Central memory CD4-positive, alpha-beta T cell (primary cell): Measurements from ENCODE around the gene CAMK1.

Source experiments
- DNase-seq: peaks from one replicate; pipeline ENCODE4 v3.0.0; 2022

The CAMK1 gene

DNA sequence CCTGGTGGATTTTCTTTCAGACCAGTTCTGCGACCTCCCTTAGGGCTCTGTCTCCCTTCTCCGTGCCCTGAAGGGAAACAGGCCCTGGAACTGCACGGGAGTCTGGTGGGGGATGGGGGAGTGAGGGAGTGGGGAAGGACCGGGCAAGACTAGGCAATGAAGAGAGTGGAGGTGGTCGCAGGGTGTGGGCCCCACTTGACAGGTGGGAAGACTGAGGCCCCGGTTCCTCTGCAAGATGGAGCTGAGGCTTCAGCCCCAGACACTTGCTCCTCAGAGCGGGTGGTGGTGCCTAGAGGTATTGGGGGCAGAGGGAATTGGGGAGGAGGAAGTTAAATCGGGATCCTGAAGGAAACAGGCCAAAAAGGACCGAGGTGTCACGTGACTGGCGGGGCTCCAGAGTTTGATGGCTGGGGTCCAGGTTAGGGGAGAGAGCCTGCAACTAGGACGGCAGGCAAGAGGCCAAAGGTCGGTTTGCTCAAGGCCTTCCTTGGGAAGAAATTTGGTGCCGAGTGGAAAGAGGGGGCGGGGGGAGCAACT lies 597 bp upstream of the CAMK1 start:
- DNase-seq: no peak

DNA sequence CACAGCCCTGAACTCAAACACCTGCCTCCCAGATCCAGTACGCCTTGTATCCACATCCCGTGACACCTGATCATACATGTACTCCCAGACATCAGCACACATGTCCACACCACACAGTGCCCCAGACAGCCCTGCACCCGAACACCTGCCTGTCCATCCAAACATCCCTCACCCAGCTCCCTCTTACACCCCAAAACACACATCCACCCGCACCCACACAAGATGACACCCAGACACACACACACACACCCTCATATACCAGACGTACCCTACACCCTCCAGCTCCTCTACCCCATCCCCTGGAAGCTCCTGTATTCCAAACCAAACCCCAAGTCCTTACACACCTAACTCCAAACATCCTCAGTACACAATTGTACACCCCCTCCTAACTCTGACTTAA lies 735 bp downstream of the CAMK1 start:
- DNase-seq: no peak

DNA sequence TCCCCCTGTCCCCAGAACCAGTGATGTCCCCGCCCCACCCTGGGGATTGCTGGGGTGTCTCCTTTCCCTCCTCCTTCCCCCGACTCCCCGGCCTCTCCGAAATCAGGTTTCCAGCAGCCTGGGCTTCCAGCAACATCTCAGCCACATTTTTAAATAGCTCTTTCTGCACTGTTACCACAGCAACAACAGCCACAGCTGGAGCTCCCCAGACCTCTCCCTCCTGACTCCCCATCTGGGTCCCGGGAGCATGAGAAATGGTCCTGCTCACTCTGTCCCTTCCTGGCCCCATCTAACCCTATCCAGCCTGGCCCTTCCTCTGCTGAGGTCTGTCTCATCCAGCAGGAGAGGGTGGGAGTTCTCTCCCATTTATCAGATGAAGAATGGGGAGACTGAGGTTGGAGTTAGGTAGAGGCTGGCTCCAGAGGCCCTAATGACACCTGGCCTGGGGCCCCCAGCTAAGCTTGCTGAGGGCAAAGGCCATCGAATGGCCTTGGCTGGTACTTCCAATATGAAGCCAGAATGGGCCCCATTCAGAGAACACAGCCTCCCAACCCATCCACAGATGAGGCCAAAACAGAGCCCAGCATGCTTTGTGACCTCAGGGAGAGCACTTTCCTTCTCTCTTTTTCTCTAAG lies 1.5 kb downstream of the CAMK1 start:
- DNase-seq: no peak

DNA sequence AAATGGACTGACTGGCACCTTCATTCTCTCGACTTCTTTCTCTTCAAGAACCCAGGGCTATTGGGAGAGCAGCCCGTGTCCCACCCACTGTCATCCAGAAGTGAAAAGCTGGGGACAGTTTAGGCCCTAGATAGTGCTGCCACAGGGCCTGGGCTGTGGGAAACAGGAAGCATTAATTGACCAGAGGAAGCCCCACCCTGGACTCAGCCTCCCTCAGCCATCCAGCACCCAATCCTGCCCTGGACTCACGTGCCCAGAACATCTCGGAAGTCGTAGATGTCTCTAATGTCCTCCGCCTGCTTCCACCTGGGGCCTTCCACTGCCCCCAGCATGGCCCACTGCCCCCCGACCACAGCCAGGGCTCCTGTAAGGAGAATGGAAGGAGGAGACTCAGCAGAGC lies 2.3 kb downstream of the CAMK1 start:
- no peak for DNase-seq

DNA sequence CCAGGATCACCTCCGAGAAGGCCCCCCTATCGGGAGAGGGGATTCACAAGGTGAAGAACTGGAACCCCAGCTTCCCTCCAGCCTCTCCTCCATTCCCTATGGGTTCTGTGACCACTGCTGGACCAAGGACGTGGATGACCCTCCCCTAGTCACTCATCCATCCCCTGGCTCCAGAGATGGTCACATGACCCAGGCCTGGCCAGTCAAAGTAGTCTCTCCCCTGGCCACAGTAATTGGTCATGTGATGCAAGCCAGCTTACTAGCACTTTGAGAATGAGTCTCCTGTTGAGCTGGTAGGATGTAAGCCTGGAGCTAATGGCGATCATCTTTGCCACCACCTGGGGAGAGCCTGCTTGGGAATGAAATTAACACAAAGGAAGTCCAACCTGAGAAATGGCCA lies 3.9 kb downstream of the CAMK1 start:
- DNase-seq: no peak

DNA sequence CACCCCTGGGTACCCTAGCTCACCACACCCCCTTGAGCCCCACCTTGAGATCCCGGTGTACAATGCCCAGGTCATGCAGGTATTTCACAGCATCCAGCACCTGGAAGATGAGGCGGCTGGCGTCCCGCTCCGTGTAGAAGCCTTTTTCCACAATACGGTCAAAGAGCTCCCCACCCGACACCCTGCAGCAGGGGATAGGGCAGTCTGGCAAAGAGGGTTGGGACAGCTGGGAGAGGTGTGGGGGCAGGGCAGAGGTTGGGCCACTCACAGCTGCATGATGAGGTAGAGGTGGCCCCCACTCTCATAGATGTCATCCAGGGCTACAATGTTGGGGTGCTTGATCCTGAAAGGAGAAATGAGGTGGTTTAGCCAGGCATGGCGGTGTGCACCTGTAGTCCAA lies 6.9 kb downstream of the CAMK1 start:
- no peak for DNase-seq

DNA sequence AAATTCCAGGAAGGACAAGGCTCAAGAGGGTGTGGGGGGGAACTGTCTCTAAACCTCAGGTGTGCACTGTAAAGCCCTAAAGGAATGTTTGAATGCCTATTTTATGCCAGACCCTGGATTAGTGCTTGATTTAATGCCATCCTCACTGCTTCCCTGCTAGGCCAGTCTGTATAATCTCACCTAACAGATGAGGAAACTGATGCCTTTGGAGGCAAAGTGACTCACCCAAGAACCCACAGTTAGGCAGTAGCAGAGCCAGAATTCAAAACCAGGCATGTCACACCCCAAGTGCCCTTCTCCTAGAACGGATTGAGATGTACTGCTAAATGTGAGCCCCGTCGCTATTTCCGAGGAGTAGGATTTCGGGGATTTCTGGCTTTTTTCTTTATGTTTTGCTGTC lies 7.8 kb downstream of the CAMK1 start:
- no peak for DNase-seq

DNA sequence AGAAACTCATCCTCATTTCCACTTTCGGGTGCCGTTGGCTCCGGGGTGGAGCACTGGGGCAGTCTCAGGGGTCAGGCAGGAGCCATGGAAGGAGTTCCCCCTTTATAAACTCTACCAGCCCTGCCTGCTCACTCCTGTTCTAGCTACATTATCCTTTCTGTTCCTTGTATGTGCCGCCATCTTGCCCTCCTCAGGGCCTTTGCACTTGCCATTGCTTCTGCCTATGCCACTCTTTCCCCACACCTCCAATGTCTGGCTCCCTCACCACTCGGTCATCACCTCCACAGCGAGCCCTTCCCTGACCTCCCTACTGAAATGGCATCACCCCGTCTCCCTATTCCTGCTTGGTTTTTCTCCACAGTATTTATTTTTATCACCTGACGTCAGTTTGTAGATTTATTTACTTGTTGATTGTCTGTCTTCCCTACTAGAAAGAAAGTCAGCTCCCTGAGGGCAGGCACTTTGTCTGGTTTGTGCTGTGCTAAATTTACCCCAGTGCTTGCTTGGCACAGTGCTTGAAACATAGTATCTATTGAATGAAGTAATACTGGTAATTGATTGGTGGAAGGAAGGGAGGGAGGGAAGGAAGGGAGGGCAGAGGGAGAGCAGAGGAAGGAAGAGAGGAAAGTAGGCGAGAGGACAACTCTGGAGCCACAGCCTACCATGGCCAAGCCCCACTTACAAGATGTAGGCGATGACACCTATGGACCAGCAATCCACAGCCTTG lies 8.8 kb downstream of the CAMK1 start:
- no peak for DNase-seq

DNA sequence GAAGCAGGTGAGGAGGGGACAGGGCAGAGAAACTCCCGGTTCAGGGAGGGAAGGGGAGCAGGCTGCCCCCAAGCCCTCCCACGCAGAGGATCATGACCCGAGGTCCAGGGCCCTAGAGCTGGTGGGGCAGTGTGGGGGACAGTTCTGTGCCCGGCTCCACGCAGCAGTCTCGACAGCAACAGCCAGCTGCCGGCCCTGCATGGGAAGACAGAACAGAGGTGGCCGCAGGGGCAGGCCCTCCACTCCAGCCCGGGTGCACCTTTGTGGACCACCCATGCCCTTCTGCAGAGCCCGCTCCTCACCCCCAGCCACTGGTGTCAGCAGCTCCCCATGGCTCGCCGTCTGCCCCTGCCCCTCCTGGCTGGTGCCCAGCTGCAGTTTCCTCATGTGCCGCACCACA lies 12.3 kb downstream of the CAMK1 start:
- no peak for DNase-seq

DNA sequence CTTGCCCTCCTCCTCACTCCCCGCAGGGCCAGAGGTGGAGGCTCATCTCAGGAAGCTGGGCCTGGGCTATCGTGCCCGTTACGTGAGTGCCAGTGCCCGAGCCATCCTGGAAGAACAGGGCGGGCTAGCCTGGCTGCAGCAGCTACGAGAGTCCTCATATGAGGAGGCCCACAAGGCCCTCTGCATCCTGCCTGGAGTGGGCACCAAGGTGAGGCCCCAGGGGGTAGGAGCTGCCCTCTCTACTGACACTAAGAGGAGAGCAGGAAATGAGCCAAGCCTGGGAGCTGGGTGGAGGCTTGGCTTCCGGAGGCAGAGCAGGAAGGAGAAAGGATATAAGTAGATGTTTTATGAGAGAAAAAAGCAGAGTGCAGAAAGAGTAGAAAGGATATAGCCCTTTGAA lies 15.1 kb downstream of the CAMK1 start:
- no peak for DNase-seq

DNA sequence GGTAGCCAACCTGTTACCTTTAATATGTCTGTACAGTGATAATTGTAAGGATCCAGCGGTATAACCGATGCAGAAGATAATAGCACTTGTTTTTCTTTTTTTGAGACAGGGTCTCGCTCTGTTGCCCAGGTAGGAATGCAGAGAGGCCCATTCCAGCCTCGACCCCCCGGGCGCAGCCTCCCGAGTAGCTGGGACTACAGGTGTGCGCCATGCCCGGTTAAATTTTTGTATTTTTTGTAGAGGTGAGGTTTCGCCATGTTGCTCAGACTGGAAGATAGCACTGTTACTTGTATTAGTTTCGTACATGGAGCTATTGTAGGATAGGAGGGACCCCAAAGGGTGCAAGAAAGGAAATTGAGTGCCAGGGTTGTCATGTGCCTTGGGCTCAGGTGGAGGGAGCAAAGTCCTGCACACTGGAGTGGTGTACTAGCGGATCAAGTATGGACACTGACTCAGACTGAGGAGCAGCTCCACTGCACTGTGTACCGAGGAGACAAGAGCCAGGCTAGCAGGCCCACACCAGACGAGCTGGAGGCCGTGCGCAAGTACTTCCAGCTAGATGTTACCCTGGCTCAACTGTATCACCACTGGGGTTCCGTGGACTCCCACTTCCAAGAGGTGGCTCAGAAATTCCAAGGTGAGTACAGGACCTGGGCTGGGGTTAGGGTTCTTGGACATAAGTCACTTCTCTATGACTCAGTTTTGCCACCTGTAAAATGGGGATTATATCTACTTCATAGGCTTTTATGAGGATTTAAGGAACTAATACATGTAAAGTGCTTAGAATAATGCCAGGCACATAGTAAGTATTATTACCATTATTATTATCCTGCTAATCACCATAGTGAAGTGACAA lies 19.0 kb downstream of the CAMK1 start:
- no peak for DNase-seq

DNA sequence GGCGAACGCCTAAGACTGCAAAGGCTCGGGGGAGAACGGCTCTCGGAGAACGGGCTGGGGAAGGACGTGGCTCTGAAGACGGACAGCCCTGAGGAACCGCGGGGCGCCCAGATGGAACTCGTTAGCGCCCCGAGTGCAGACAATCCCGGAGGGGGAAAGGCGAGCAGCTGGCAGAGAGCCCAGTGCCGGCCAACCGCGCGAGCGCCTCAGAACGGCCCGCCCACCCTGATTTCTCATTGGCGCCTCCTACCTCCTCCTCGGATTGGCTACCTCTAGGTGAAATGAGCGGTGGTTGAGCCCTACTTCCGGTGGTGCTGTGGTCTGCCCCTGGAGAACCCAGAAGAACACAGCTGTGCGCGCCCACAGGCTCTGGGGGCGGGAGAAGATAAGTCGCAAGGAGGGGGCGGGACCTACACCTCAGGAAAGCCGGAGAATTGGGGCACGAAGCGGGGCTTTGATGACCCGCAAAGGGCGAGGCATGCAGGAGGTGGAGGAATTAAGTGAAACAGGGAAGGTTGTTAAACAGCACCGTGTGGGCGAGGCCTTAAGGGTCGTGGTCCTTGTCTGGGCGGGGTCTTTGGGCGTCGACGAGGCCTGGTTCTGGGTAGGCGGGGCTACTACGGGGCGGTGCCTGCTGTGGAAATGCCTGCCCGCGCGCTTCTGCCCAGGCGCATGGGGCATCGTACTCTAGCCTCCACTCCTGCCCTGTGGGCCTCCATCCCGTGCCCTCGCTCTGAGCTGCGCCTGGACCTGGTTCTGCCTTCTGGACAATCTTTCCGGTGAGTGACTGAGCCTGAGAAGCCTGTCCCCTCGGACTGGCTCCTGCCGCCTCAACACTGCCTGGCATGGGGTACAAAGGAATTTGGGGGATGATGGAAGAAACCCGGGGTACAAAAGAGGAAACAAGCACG lies 19.8 kb downstream of the CAMK1 start, which contains the start of gene OGG1:
TSS of gene OGG1 (plus strand) at position 308 of the 911 bp plus-strand sequence. CDS start at position 643, 335 bp downstream.
- DNase-seq: peak; percentile 96

DNA sequence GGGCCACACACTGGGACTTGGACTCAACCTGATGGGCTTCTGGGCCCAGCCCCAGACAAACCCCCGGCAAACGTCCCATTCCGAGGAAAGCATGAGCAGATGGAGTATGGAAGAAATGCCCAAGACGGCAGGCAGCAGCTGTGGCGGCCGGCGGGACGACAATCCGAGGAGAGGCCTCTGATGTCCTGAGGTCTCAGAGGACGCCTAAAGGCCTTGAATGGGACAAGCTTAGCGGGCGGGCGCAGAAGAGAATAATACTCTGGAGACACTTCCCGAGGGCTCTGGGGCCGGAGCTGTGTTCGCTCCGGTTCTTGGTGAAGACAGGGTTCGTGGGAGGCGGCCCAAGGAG lies 20.5 kb downstream of the CAMK1 start:
- DNase-seq: peak; percentile 10

DNA sequence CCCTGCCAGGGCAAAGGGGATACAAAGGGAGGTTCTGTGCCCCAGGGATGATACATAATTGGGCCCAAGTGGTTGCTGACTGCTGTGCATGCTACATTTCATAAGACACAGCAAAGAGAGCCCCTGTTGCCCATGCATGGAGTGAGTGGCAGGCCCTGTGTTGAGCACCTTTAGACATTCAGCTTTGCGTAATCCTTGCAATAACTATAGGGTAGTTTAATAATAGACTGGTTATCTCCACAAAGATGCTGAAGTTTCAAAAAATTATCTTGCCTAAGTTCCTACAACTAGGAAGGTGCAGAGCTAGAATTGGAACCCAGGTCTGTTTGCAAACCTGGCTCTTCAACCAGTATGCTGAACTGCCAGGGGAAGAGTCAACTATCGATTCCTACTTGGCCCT lies 21.7 kb downstream of the CAMK1 start:
- no peak for DNase-seq

DNA sequence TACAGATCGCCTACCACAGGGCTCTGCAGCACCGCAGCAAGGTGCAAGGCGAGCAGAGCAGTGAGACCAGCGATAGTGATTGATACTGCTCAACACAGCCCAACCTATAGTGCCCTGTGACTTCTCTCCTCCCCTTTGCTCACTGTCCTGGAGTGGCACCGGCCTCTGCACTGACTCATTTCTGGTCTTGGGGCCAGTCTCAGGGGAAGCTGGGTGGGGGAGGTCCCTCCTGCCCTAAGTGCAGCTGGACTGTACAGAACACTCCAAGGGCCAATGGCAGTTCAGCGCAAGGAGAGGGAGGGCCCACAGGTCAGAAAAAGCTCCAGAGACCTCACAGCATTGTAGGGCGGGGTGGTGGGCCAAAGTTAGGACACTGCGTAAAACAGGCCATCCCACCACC lies 22.5 kb downstream of the CAMK1 start:
- no peak for DNase-seq

DNA sequence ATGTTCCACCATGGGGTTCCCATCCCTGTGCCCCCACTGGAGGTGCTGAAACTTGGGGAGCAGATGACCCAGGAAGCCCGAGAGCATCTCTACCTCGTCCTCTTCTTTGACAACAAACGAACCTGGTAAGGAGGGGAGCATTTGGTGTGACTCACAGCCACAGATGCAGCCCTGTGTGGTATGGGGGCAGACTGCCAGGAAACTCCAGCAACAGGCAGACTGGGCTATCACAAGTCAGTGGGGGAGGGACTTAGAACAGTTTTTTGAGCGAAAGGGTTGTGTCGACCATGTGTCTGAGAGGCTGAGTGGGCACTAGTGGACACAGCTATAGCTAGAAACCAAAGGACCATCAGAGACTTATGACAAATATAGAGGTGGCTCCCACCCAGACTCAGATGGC lies 23.4 kb downstream of the CAMK1 start:
- DNase-seq: no peak

DNA sequence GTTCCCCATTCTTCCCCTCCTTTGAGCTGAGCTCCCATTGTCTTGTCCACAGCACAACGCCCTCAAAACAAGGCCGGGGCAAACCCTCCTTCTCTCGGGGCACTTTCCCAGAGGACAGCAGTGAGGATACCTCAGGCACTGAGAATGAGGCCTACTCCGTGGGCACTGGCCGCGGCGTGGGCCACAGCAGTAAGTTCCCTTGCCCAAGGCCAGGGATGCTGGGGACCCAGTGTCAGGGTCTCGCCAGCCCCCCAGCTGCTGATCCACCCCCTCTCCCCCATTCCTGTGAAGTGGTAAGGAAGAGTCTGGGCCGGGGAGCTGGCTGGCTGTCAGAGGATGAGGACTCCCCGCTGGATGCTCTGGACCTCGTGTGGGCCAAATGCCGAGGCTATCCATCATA lies 24.2 kb downstream of the CAMK1 start:
- DNase-seq: no peak

DNA sequence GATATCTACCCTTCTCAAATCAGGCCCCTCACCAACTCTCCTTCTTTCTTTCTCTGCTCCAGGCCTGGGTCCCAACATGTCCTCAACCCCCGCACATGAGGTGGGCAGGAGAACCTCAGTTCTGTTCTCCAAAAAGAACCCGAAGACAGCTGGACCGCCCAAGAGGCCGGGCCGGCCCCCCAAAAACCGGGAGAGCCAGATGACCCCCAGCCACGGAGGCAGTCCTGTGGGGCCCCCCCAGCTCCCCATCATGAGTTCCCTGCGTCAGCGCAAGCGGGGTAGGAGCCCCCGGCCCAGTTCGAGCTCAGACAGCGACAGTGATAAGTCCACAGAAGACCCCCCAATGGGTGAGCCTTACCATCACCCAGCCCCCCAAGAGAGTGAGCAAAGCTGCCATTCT lies 25.6 kb downstream of the CAMK1 start:
- no peak for DNase-seq

DNA sequence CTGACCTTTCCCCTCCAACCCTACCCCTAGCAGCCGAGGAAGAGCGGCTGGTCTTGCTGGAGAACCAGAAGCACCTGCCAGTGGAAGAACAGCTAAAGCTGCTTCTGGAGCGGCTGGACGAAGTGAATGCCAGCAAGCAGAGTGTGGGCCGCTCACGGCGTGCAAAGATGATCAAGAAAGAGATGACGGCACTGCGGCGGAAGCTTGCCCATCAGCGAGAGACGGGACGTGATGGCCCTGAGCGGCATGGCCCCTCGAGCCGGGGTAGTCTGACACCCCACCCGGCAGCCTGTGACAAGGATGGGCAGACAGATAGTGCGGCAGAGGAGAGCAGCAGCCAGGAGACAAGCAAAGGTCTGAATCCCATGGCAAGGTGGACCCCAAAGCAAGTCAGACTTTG lies 26.2 kb downstream of the CAMK1 start:
- DNase-seq: no peak

DNA sequence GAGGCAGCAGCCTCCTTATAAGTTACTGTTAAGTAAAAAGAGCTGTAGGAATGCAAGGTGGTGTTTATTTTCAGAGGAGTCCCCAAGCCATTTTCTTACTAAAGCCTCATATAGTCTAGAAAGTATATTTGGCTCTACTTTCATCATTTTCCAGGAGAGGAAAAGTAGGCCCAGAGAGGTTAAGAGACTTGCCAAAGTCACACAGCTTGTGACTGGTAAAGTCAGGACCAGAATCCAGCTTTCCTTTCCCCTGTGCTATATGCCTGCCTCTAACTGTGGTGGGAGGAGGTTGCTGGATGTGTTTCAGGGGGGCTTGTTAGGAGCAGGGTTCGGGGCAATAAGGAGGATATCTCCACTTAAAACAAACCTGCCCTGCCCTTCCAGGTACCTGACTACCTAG lies 27.2 kb downstream of the CAMK1 start:
- DNase-seq: no peak

DNA sequence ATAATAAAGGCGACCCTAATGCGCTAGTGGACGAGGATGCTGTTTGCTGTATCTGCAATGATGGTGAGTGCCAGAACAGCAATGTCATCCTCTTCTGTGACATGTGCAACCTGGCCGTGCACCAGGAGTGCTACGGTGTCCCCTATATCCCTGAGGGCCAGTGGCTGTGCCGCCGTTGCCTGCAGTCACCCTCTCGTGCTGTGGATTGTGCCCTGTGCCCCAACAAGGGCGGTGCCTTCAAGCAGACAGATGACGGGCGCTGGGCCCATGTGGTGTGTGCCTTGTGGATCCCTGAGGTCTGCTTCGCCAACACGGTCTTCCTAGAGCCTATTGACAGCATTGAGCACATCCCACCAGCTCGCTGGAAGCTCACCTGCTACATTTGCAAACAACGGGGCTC lies 30.6 kb downstream of the CAMK1 start:
- DNase-seq: no peak

DNA sequence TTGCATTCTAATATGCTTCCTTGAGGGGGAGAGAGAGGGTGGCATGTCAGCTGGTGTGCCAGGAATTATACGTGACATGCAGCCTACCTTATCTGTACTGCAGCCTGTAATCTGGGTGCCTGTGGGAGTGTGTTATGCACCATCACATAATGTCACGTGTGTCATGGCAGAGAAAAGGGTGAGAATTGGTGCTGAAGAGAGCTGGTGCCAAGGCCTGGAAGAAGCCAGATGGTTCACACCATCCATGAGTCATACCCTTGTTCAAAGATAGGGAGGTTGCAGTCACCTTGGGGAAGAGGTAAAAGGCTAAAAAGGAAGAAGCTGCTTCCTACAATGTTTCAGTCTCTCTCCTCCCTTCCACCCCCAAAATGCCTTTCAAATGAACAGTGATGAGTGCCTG lies 32.9 kb downstream of the CAMK1 start:
- DNase-seq: no peak

DNA sequence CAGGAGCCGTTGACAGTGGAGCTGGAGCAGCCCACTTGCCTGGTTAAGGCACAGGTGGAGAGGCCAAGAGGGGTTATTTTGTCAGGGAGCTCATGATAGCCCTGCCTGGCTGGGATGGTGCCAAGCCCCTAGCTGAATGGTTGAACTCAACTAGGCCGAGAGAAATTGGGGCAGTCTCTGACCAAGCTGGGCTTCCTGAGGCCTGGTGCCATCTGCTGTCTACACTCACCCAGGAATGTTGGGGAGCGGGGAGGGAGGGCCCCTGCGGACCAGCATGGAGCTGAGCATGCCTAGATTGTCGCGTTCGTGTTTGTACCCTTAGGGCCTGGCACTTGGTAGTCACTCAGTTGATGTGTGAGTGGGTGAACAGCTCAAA lies 37.0 kb downstream of the CAMK1 start:
- DNase-seq: no peak
